ENCODE measurements around the gene CRTC1.

DNA sequence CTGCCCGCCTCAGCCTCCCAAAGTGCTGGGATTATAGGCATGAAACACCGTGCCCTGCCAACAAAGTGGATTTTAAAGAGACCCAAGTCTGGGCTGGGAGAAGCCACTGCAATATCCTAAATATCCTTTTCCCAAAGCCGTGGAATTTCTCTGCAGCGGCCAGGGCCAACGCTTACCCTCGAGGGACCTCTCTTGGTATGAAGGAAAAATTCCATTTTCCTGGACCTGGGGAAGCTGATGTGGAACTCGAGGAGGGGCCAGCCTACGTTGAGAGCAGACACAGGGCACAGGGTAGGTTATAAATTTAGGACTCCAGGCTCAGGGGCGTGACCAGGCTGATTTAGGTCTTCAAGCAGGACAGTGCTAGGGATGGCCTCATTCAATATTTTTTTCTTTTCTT, 130.6 kb downstream of the CRTC1 start:
- TF ChIP-seq FOXK2 (IDR thresholded peaks at IDR 0.05) (no peak), TARDBP (IDR thresholded peaks at IDR 0.05) (no peak), FOXM1 (IDR thresholded peaks at IDR 0.05; ENCODE audit: borderline replicate concordance) (no peak), BHLHE40 (IDR thresholded peaks at IDR 0.05; ENCODE audit: borderline replicate concordance) (no peak), SP1 (IDR thresholded peaks at IDR 0.05) (no peak), LEF1 (IDR thresholded peaks at IDR 0.05; ENCODE audit: borderline replicate concordance) (no peak), FOXA1 (IDR thresholded peaks at IDR 0.05) (no peak), ARNT (IDR thresholded peaks at IDR 0.05) (no peak), HDGF (IDR thresholded peaks at IDR 0.05; ENCODE audit: borderline replicate concordance) (no peak), CTBP1 (IDR thresholded peaks at IDR 0.05; ENCODE audit: borderline replicate concordance) (no peak), SUZ12 (IDR thresholded peaks at IDR 0.05) (no peak), ELF4 (IDR thresholded peaks at IDR 0.05) (no peak), NFRKB (IDR thresholded peaks at IDR 0.05) (no peak)
- TF ChIP-seq, protein P1, sequence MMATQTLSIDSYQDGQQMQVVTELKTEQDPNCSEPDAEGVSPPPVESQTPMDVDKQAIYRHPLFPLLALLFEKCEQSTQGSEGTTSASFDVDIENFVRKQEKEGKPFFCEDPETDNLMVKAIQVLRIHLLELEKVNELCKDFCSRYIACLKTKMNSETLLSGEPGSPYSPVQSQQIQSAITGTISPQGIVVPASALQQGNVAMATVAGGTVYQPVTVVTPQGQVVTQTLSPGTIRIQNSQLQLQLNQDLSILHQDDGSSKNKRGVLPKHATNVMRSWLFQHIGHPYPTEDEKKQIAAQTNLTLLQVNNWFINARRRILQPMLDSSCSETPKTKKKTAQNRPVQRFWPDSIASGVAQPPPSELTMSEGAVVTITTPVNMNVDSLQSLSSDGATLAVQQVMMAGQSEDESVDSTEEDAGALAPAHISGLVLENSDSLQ (IDR thresholded peaks at IDR 0.05): no peak
